ENCODE measurements around the gene RAB11FIP4.

Gene RAB11FIP4

DNA sequence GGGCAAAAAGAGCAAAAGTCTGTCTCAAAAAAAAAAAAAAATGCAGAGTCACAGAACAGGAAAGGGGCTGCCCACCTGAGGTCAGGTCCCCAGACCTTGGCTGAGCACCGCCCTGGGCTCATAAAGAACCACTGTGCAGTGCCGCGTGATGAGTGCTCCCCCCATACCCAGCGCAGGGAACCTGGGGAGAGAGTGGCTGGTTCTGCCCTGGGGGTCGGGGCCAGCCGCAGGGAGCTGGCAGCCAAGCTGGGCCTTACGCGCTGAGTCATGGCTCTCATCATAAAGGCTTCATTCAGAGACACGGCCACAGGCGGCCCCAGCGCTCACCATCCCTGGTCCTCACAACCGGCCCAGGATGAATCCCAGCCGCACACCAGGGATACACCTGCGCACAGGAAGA lies 80.7 kb downstream of the RAB11FIP4 start:
- no peaks in the 10 kb centered on the region for H3K36me3 ChIP-seq (ENCODE audit: low read length)
- H3K9me2 ChIP-seq (replicated peaks; ENCODE audit: insufficient read depth, low read length): no peaks in the 10 kb centered on the region
- no peak overlapping the region for H3K4me2 ChIP-seq (ENCODE audit: low read depth, low read length, poor library complexity, severe bottlenecking)
- no peak overlapping the region for H3K27ac ChIP-seq (ENCODE audit: low read depth, low read length)
- no peaks in the 10 kb centered on the region for H3K27me3 ChIP-seq (ENCODE audit: low read length)
- TF ChIP-seq, protein P1, sequence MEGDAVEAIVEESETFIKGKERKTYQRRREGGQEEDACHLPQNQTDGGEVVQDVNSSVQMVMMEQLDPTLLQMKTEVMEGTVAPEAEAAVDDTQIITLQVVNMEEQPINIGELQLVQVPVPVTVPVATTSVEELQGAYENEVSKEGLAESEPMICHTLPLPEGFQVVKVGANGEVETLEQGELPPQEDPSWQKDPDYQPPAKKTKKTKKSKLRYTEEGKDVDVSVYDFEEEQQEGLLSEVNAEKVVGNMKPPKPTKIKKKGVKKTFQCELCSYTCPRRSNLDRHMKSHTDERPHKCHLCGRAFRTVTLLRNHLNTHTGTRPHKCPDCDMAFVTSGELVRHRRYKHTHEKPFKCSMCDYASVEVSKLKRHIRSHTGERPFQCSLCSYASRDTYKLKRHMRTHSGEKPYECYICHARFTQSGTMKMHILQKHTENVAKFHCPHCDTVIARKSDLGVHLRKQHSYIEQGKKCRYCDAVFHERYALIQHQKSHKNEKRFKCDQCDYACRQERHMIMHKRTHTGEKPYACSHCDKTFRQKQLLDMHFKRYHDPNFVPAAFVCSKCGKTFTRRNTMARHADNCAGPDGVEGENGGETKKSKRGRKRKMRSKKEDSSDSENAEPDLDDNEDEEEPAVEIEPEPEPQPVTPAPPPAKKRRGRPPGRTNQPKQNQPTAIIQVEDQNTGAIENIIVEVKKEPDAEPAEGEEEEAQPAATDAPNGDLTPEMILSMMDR (IDR thresholded peaks at IDR 0.05; ENCODE audit: insufficient read depth, low read length, poor library complexity, severe bottlenecking): no peak
- no peak for TF ChIP-seq EZH2phosphoT487 (conservative IDR thresholded peaks at IDR 0.05; ENCODE audit: low read length)
- no peak overlapping the region for H2AFZ ChIP-seq (ENCODE audit: low read depth, low read length, severe bottlenecking)
- H3F3A ChIP-seq (ENCODE audit: insufficient read depth): no peaks in the 10 kb centered on the region
- H3K4me3 ChIP-seq (ENCODE audit: insufficient read depth, low read length, poor library complexity, severe bottlenecking): no peak overlapping the region
- H3K9me3 ChIP-seq (ENCODE audit: insufficient read depth, low read length): no peaks in the 10 kb centered on the region
- no peak overlapping the region for H3K9ac ChIP-seq (ENCODE audit: low read length)
- no peaks in the 10 kb centered on the region for H3K79me2 ChIP-seq (ENCODE audit: insufficient read depth, low read length)
- H4K20me1 ChIP-seq (ENCODE audit: low read depth, low read length): no peaks in the 10 kb centered on the region

DNA sequence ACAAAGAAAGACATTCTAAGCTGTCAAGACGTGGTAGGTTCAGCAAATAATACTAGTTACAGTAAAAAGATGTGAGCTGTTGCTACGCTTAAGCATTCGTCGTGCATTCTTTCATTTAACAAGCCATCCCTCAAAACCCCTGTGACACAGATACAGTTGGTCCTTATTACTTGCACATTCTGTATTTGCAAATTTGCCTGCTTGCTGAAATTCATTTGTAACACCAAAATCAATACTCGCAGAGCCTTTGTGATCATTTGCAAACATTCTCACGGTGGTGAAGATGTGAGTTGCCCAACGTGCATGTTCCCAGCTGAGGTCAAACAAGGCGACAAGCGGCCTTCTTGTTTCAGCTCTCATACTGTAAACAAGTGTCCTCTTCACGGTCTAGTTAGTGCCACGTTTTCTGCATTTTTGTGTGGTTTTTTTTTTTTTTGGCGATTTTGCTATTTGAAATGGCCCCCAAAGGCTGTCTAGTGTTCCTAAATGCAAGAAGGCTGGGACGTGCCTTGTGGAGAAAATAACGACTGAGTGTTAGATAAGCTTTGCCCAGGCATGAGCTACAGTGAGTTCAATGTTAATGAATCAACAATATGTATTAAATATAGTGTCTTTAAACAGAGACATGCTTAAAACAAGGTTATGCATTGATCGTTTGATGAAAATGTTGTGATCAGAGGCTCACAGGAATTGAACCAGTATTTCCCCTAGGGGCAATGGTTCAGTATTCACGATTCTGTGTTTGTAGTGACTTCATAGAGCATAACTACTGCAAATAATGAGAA lies 84.1 kb downstream of the RAB11FIP4 start:
- no peaks in the 10 kb centered on the region for H3K79me2 ChIP-seq (ENCODE audit: insufficient read depth, low read length)
- H3K27me3 ChIP-seq (ENCODE audit: low read length): no peaks in the 10 kb centered on the region
- H2AFZ ChIP-seq (ENCODE audit: low read depth, low read length, severe bottlenecking): no peak overlapping the region
- H3K36me3 ChIP-seq (ENCODE audit: low read length): no peaks in the 10 kb centered on the region
- TF ChIP-seq, protein P1 (IDR thresholded peaks at IDR 0.05; ENCODE audit: insufficient read depth, low read length, poor library complexity, severe bottlenecking): no peak
- TF ChIP-seq EZH2phosphoT487 (conservative IDR thresholded peaks at IDR 0.05; ENCODE audit: low read length): no peak
- no peaks in the 10 kb centered on the region for H4K20me1 ChIP-seq (ENCODE audit: low read depth, low read length)
- no peaks in the 10 kb centered on the region for H3K9me2 ChIP-seq (replicated peaks; ENCODE audit: insufficient read depth, low read length)
- no peak overlapping the region for H3K4me3 ChIP-seq (ENCODE audit: insufficient read depth, low read length, poor library complexity, severe bottlenecking)
- no peak overlapping the region for H3K4me2 ChIP-seq (ENCODE audit: low read depth, low read length, poor library complexity, severe bottlenecking)
- no peaks in the 10 kb centered on the region for H3K9me3 ChIP-seq (ENCODE audit: insufficient read depth, low read length)
- no peaks in the 10 kb centered on the region for H3F3A ChIP-seq (ENCODE audit: insufficient read depth)
- H3K9ac ChIP-seq (ENCODE audit: low read length): no peak overlapping the region
- no peak overlapping the region for H3K27ac ChIP-seq (ENCODE audit: low read depth, low read length)

DNA sequence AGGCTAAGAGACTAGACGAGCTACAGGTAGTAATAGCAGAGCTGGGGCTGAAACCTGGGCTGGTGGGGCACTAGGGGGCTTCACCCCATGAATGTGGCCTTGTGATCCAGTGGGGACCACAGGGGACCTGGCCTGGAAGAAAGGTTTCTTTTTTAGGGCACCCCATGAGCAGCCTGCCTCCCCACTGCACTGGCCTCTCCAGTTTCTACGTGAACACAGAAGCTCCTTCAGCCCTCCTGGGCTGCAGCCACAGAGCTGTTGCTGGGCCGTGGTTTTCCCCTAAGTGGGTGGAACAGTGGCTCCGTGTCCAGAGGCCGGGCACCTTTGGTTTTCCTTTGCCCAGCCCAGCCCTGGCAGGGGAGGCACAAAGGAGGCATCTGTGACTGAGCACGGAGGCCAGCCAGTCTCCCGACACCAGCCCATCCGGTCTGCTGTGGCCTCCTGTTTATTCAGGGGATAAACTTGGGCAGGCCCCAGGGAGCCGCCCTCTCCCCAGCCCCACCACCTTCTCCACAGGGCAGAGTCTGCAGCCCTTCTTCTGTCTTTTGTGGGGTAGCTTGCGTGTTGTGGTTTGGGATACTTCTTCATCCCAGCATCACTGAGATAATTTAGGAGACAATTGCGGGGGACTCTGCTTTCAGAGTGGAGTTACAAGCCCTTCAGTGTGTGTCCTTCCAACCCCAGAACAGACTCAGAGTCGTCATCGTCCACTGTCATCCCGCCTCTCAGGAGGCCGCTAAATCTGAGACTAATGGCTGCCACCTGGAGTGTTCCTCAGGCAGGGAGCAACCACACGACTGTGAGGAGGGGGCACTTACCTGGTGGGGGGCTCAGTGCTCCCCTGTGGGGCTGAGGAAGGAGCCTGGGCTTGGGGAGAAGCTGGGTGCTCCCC lies 85.3 kb downstream of the RAB11FIP4 start:
- H3K9ac ChIP-seq (ENCODE audit: low read length): no peak overlapping the region
- no peak overlapping the region for H3K4me3 ChIP-seq (ENCODE audit: insufficient read depth, low read length, poor library complexity, severe bottlenecking)
- TF ChIP-seq, protein P1 (IDR thresholded peaks at IDR 0.05; ENCODE audit: insufficient read depth, low read length, poor library complexity, severe bottlenecking): no peak
- TF ChIP-seq EZH2phosphoT487 (conservative IDR thresholded peaks at IDR 0.05; ENCODE audit: low read length): no peak
- H3F3A ChIP-seq (ENCODE audit: insufficient read depth): no peaks in the 10 kb centered on the region
- no peaks in the 10 kb centered on the region for H4K20me1 ChIP-seq (ENCODE audit: low read depth, low read length)
- no peak overlapping the region for H3K4me2 ChIP-seq (ENCODE audit: low read depth, low read length, poor library complexity, severe bottlenecking)
- no peak overlapping the region for H3K27ac ChIP-seq (ENCODE audit: low read depth, low read length)
- H2AFZ ChIP-seq (ENCODE audit: low read depth, low read length, severe bottlenecking): no peak overlapping the region
- no peaks in the 10 kb centered on the region for H3K36me3 ChIP-seq (ENCODE audit: low read length)
- no peaks in the 10 kb centered on the region for H3K27me3 ChIP-seq (ENCODE audit: low read length)
- no peaks in the 10 kb centered on the region for H3K9me2 ChIP-seq (replicated peaks; ENCODE audit: insufficient read depth, low read length)
- no peaks in the 10 kb centered on the region for H3K79me2 ChIP-seq (ENCODE audit: insufficient read depth, low read length)
- no peaks in the 10 kb centered on the region for H3K9me3 ChIP-seq (ENCODE audit: insufficient read depth, low read length)
